Activated naive CD4-positive, alpha-beta T cell treated with anti-CD3 and anti-CD28 coated beads, Interleukin-2, amount 10 ng/mL, durations not matched to agents 7 days and 5 days (primary cell): ENCODE measurements around the gene ST7.

ENCODE experiments used
- CTCF ChIA-PET: fragments of 350-600 bp; sonication (Branson Sonifier 250); formaldehyde crosslinking; loops from one replicate; lab custom pipeline; 2021; ENCODE audit warnings: antibody characterized with exemption; lab: Charles Lee
- DNase-seq: peaks from one replicate; pipeline ENCODE4 v3.0.0-alpha.2; 2020
- H3K27ac Mint-ChIP-seq: one replicate; pipeline ENCODE4 v1.8.0; 2021; ENCODE audit warnings: mild to moderate bottlenecking, moderate library complexity, mixed read lengths
- H3K27me3 Mint-ChIP-seq: one replicate; pipeline ENCODE4 v1.8.0; 2021; ENCODE audit warnings: mild to moderate bottlenecking, mixed read lengths
- H3K36me3 Mint-ChIP-seq: one replicate; pipeline ENCODE4 v1.8.0; 2021; ENCODE audit warnings: mixed read lengths
- H3K4me1 Mint-ChIP-seq: one replicate; pipeline ENCODE4 v1.8.0; 2021; ENCODE audit warnings: mixed read lengths
- H3K4me3 Mint-ChIP-seq: one replicate; pipeline ENCODE4 v1.8.0; 2021; ENCODE audit warnings: mild to moderate bottlenecking, moderate library complexity, mixed read lengths
- H3K9me3 Mint-ChIP-seq: one replicate; pipeline ENCODE4 v1.8.0; 2021; ENCODE audit warnings: mixed read lengths

The ST7 gene

GRCh38 chr7:116953372-116953905 is at the start of gene ST7:
TSS of gene ST7 (plus strand) at chr7:116953501. CDS start at chr7:116953541, 40 bp downstream.
- H3K36me3 Mint-ChIP-seq: no peaks in the 10 kb centered on the region
- peak within 1 kb of the TSS; percentile 77 for H3K27ac Mint-ChIP-seq
- CTCF ChIA-PET: interaction anchor here (1.0 to 2.8 kb wide), 3 partner anchors 9 to 174 kb away, joined by 3 to 12 read pairs (median 3); no protein-coding TSS in a partner anchor
- H3K27me3 Mint-ChIP-seq: peaks cover 21% of the 10 kb centered on the region
- H3K4me1 Mint-ChIP-seq: peaks cover 19% of the 10 kb centered on the region
- DNase-seq: peak; percentile 65
- H3K4me3 Mint-ChIP-seq: peak within 1 kb of the TSS; percentile 84
- H3K9me3 Mint-ChIP-seq: no peaks in the 10 kb centered on the region

GRCh38 chr7:116906391-116906790 is 46.9 kb upstream of the ST7 start:
- DNase-seq: no peak
- Mint-ChIP-seq H3K4me3 (no peak overlapping the region), H3K36me3 (peaks cover 39% of the 10 kb centered on the region), H3K27ac (no peak overlapping the region), H3K4me1 (no peaks in the 10 kb centered on the region), H3K9me3 (no peaks in the 10 kb centered on the region), H3K27me3 (no peaks in the 10 kb centered on the region)
- CTCF ChIA-PET: no interaction called here

- Mint-ChIP-seq H3K4me3 (no peak overlapping the region), H3K27ac (no peak overlapping the region), H3K4me1 (no peaks in the 10 kb centered on the region), H3K27me3 (no peaks in the 10 kb centered on the region), H3K9me3 (no peaks in the 10 kb centered on the region), H3K36me3 (peaks cover 47% of the 10 kb centered on the region)
- DNase-seq: no peak
- CTCF ChIA-PET: interaction anchor here (1.2 to 1.4 kb wide), 2 partner anchors 18 to 23 kb away, joined by 3 read pairs; no protein-coding TSS in a partner anchor
Observed at GRCh38 chr7:116910383-116910782, 42.9 kb upstream of the ST7 start.

- no peak overlapping the region for H3K27ac Mint-ChIP-seq
- CTCF ChIA-PET: interaction anchor here (1.4 kb wide), 1 partner anchor 21 kb away, joined by 3 read pairs; no protein-coding TSS in a partner anchor
- no peak for DNase-seq
- no peak overlapping the region for H3K4me3 Mint-ChIP-seq
- no peaks in the 10 kb centered on the region for H3K4me1 Mint-ChIP-seq
- peaks cover 45% of the 10 kb centered on the region for H3K36me3 Mint-ChIP-seq
- no peaks in the 10 kb centered on the region for H3K9me3 Mint-ChIP-seq
- H3K27me3 Mint-ChIP-seq: no peaks in the 10 kb centered on the region
Observed at GRCh38 chr7:116911801-116912200, 41.5 kb upstream of the ST7 start.

- Mint-ChIP-seq H3K9me3 (no peaks in the 10 kb centered on the region), H3K36me3 (peaks cover 45% of the 10 kb centered on the region), H3K4me1 (no peaks in the 10 kb centered on the region), H3K27me3 (no peaks in the 10 kb centered on the region), H3K27ac (no peak overlapping the region), H3K4me3 (no peak overlapping the region)
- CTCF ChIA-PET: no interaction called here
- DNase-seq: no peak
Observed at GRCh38 chr7:116912269-116912909, 40.9 kb upstream of the ST7 start.

GRCh38 chr7:116918704-116919103 is 34.6 kb upstream of the ST7 start:
- H3K36me3 Mint-ChIP-seq: peaks cover 35% of the 10 kb centered on the region
- CTCF ChIA-PET: interaction anchor here (0.6 to 0.8 kb wide), 2 partner anchors 11 to 209 kb away, joined by 3 read pairs; no protein-coding TSS in a partner anchor
- H3K4me1 Mint-ChIP-seq: no peaks in the 10 kb centered on the region
- H3K27ac Mint-ChIP-seq: no peak overlapping the region
- no peaks in the 10 kb centered on the region for H3K27me3 Mint-ChIP-seq
- no peak for DNase-seq
- H3K4me3 Mint-ChIP-seq: no peak overlapping the region
- H3K9me3 Mint-ChIP-seq: no peaks in the 10 kb centered on the region

- H3K4me3 Mint-ChIP-seq: no peak overlapping the region
- H3K27ac Mint-ChIP-seq: no peak overlapping the region
- H3K9me3 Mint-ChIP-seq: no peaks in the 10 kb centered on the region
Observed at GRCh38 chr7:116920359-116920758, 32.9 kb upstream of the ST7 start.

GRCh38 chr7:116922545-116922944 is 30.8 kb upstream of the ST7 start:
- no peak overlapping the region for H3K27ac Mint-ChIP-seq
- CTCF ChIA-PET: no interaction called here
- H3K27me3 Mint-ChIP-seq: peaks cover under 1% of the 10 kb centered on the region
- peaks cover 24% of the 10 kb centered on the region for H3K36me3 Mint-ChIP-seq
- H3K9me3 Mint-ChIP-seq: no peaks in the 10 kb centered on the region
- DNase-seq: no peak
- H3K4me3 Mint-ChIP-seq: no peak overlapping the region
- H3K4me1 Mint-ChIP-seq: no peaks in the 10 kb centered on the region

More at GRCh38 chr7:116920359-116920758, 32.9 kb upstream of the ST7 start:
- CTCF ChIA-PET: interaction anchor here (0.6 kb wide), 1 partner anchor 253 kb away, joined by 3 read pairs; no protein-coding TSS in a partner anchor
- peaks cover 28% of the 10 kb centered on the region for H3K36me3 Mint-ChIP-seq
- no peak for DNase-seq
- H3K4me1 Mint-ChIP-seq: no peaks in the 10 kb centered on the region
- H3K27me3 Mint-ChIP-seq: no peaks in the 10 kb centered on the region

GRCh38 chr7:116924741-116925140 is 28.6 kb upstream of the ST7 start:
- CTCF ChIA-PET: no interaction called here
- peaks cover 10% of the 10 kb centered on the region for H3K36me3 Mint-ChIP-seq

GRCh38 chr7:116929021-116929420 is 24.3 kb upstream of the ST7 start:
- H3K4me3 Mint-ChIP-seq: no peak overlapping the region
- DNase-seq: no peak
- CTCF ChIA-PET: interaction anchor here (0.6 to 2.8 kb wide), 9 partner anchors 10 to 198 kb away, joined by 3 to 12 read pairs (median 4); partner anchors contain the start of gene ST7
- no peaks in the 10 kb centered on the region for H3K9me3 Mint-ChIP-seq
- H3K36me3 Mint-ChIP-seq: no peaks in the 10 kb centered on the region
- H3K4me1 Mint-ChIP-seq: peaks cover 5% of the 10 kb centered on the region
- H3K27ac Mint-ChIP-seq: no peak overlapping the region
- peaks cover 12% of the 10 kb centered on the region for H3K27me3 Mint-ChIP-seq

More at GRCh38 chr7:116924741-116925140, 28.6 kb upstream of the ST7 start:
- DNase-seq: no peak
- H3K9me3 Mint-ChIP-seq: no peaks in the 10 kb centered on the region
- H3K27me3 Mint-ChIP-seq: peaks cover 4% of the 10 kb centered on the region
- no peak overlapping the region for H3K4me3 Mint-ChIP-seq
- H3K4me1 Mint-ChIP-seq: no peaks in the 10 kb centered on the region
- no peak overlapping the region for H3K27ac Mint-ChIP-seq

GRCh38 chr7:116929914-116930913 is 23.1 kb upstream of the ST7 start:
- DNase-seq: peak; percentile 81
- no peaks in the 10 kb centered on the region for H3K9me3 Mint-ChIP-seq
- no peak overlapping the region for H3K27ac Mint-ChIP-seq
- H3K4me1 Mint-ChIP-seq: peaks cover 5% of the 10 kb centered on the region
- CTCF ChIA-PET: interaction anchor here (0.7 to 2.8 kb wide), 19 partner anchors 10 to 204 kb away, joined by 3 to 16 read pairs (median 4); partner anchors contain the start of gene ST7
- no peaks in the 10 kb centered on the region for H3K36me3 Mint-ChIP-seq
- H3K27me3 Mint-ChIP-seq: peaks cover 18% of the 10 kb centered on the region
- H3K4me3 Mint-ChIP-seq: no peak overlapping the region

GRCh38 chr7:116932566-116932965 is 20.7 kb upstream of the ST7 start:
- Mint-ChIP-seq H3K4me1 (peaks cover 5% of the 10 kb centered on the region), H3K9me3 (no peaks in the 10 kb centered on the region), H3K36me3 (no peaks in the 10 kb centered on the region), H3K27me3 (peaks cover 24% of the 10 kb centered on the region), H3K27ac (no peak overlapping the region), H3K4me3 (no peak overlapping the region)
- DNase-seq: no peak
- CTCF ChIA-PET: interaction anchor here (1.0 to 2.2 kb wide), 6 partner anchors 22 to 197 kb away, joined by 3 to 7 read pairs (median 4); no protein-coding TSS in a partner anchor

GRCh38 chr7:116933465-116933864 is 19.8 kb upstream of the ST7 start:
- Mint-ChIP-seq H3K4me1 (peaks cover 5% of the 10 kb centered on the region), H3K4me3 (no peak overlapping the region), H3K9me3 (no peaks in the 10 kb centered on the region), H3K27me3 (peaks cover 24% of the 10 kb centered on the region), H3K36me3 (no peaks in the 10 kb centered on the region), H3K27ac (no peak overlapping the region)
- no peak for DNase-seq
- CTCF ChIA-PET: interaction anchor here (1.0 to 2.2 kb wide), 6 partner anchors 23 to 196 kb away, joined by 3 to 7 read pairs (median 4); no protein-coding TSS in a partner anchor
